PC-9 (cell line): ENCODE results near the gene INSR. TPM values are rescaled to one million over a fixed set of nuclear protein-coding genes. Genes with fewer than 3 reads are reported as not detected.

Source experiments
- BruUV-seq: library from RNA; stranded (reverse); fragments of 400-500 nt; replicated peaks from 2 replicates; lab custom pipeline; 2021; lab: Mats Ljungman, UMichigan
- CTCF ChIA-PET: fragments of 300-600 bp; sonication (Branson Sonifier 250); formaldehyde crosslinking; loops from one replicate; lab custom pipeline; 2022; ENCODE audit warnings: antibody characterized with exemption; lab: Charles Lee
- POLR2A ChIA-PET: fragments of 300-600 bp; sonication (Branson Sonifier 250); formaldehyde crosslinking; loops from one replicate; lab custom pipeline; 2022; ENCODE audit warnings: antibody characterized with exemption; ENCODE audit not compliant: unreplicated experiment; lab: Charles Lee
- DNase-seq, 2 experiments: peaks; one replicate each; pipeline versions ENCODE4 v3.0.0 to v3.0.0-alpha.2; 2015 to 2022; ENCODE audit warnings: mixed read lengths in 1 of 2
- H2AFZ ChIP-seq: fragments of 200-600 bp; sonication (generic); 2 replicates; pipeline ENCODE4 v1.8.1; 2017; ENCODE audit warnings: antibody characterized with exemption
- H3F3A ChIP-seq: fragments of 200-600 bp; sonication (generic); 2 replicates; pipeline ENCODE4 v1.8.1; 2017; ENCODE audit warnings: antibody characterized with exemption, mild to moderate bottlenecking, low read depth; ENCODE audit not compliant: insufficient read depth
- H3K27ac ChIP-seq: fragments of 200-600 bp; sonication (generic); 2 replicates; pipeline ENCODE4 v1.6.1; 2016; ENCODE audit warnings: mixed run types
- H3K27me3 ChIP-seq: fragments of 200-600 bp; sonication (generic); 2 replicates; pipeline ENCODE4 v1.6.1; 2016; ENCODE audit warnings: low read depth, mixed run types; ENCODE audit not compliant: insufficient read depth
- H3K36me3 ChIP-seq: fragments of 200-600 bp; sonication (generic); 2 replicates; pipeline ENCODE4 v1.6.1; 2016; ENCODE audit warnings: low read depth, mixed run types
- H3K4me1 ChIP-seq: fragments of 200-600 bp; sonication (generic); replicated peaks from 2 replicates; pipeline ENCODE4 v1.6.1; 2016; ENCODE audit warnings: mixed run types; ENCODE audit not compliant: insufficient read depth
- H3K4me2 ChIP-seq: fragments of 200-600 bp; sonication (generic); 2 replicates; pipeline ENCODE4 v1.6.1; 2017; ENCODE audit warnings: mixed run types
- H3K4me3 ChIP-seq: fragments of 200-600 bp; sonication (generic); 2 replicates; pipeline ENCODE4 v1.6.1; 2016; ENCODE audit warnings: mixed run types
- H3K79me2 ChIP-seq: fragments of 200-600 bp; sonication (generic); 2 replicates; pipeline ENCODE4 v1.6.1; 2017; ENCODE audit warnings: low read depth, mixed run types
- H3K9me2 ChIP-seq: fragments of 200-600 bp; sonication (generic); 2 replicates; pipeline ENCODE4 v1.8.1; 2017; ENCODE audit warnings: mild to moderate bottlenecking; ENCODE audit not compliant: insufficient read depth
- H3K9me3 ChIP-seq: fragments of 200-600 bp; sonication (generic); 2 replicates; pipeline ENCODE4 v1.8.1; 2016; ENCODE audit warnings: low read depth; ENCODE audit not compliant: insufficient read depth
- H4K20me1 ChIP-seq: fragments of 200-600 bp; sonication (generic); 2 replicates; pipeline ENCODE4 v1.8.1; 2017; ENCODE audit not compliant: insufficient read depth
- EZH2 ChIP-seq: fragments of 200-600 bp; sonication (generic); IDR thresholded peaks from 2 replicates; pipeline ENCODE4 v1.8.0; 2017; ENCODE audit warnings: antibody characterized with exemption, low read depth
- intact Hi-C: fragments of 100-400 bp; cut with micrococcal nuclease; formaldehyde crosslinking; loops from one replicate; pipeline ENCODE4 v1.10.0; 2022; ENCODE audit not compliant: unreplicated experiment
- total RNA-seq: library from RNA; stranded (reverse); gene quantifications from 2 replicates; pipeline ENCODE4 v1.2.3, GENCODE V29; 2021
- TF ChIP-seq, protein P1 (sequence below): fragments of 200-600 bp; sonication (generic); conservative IDR thresholded peaks from 2 replicates; pipeline ENCODE4 v1.6.1; 2017; ENCODE audit warnings: mixed run types, antibody characterized with exemption, mild to moderate bottlenecking, moderate library complexity

Gene INSR
- total RNA-seq, 1 experiment from 2014 or later, result 9.3 TPM

DNA sequence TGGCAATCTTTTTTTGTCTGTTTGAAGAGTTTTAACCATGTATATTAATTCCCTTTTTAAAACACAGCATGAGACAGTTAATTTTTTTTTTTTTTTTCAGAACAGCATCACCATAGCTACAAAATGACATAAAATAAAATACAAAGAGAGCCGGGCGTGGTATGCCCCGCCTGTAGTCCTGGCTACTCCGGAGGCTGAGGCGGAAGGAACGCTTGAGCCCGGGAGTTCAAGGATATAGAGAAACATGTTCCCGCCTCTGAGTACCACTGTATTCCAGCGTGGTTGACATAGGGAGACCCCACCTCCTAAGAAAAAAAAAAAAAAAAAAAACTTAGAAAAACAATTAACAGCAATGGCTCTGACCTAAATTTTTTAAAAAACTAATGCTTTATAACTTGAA, 10.0 kb upstream of the INSR start:
- no peaks in the 10 kb centered on the region for H3K79me2 ChIP-seq
- no peak overlapping the region for H3K27ac ChIP-seq
- CTCF ChIA-PET, result no interaction called here
- no peak overlapping the region for H3K4me2 ChIP-seq
- POLR2A ChIA-PET, result no interaction called here
- H4K20me1 ChIP-seq, result no peaks in the 10 kb centered on the region
- H2AFZ ChIP-seq, result no peak overlapping the region
- no peaks in the 10 kb centered on the region for H3K27me3 ChIP-seq
- H3F3A ChIP-seq, result no peaks in the 10 kb centered on the region
- DNase-seq, result no peak
- intact Hi-C loops, result no loop called here
- no peak for TF ChIP-seq EZH2
- TF ChIP-seq, protein P1, sequence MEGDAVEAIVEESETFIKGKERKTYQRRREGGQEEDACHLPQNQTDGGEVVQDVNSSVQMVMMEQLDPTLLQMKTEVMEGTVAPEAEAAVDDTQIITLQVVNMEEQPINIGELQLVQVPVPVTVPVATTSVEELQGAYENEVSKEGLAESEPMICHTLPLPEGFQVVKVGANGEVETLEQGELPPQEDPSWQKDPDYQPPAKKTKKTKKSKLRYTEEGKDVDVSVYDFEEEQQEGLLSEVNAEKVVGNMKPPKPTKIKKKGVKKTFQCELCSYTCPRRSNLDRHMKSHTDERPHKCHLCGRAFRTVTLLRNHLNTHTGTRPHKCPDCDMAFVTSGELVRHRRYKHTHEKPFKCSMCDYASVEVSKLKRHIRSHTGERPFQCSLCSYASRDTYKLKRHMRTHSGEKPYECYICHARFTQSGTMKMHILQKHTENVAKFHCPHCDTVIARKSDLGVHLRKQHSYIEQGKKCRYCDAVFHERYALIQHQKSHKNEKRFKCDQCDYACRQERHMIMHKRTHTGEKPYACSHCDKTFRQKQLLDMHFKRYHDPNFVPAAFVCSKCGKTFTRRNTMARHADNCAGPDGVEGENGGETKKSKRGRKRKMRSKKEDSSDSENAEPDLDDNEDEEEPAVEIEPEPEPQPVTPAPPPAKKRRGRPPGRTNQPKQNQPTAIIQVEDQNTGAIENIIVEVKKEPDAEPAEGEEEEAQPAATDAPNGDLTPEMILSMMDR, result no peak
- H3K4me3 ChIP-seq, result no peak overlapping the region
- no peaks in the 10 kb centered on the region for H3K36me3 ChIP-seq
- H3K4me1 ChIP-seq, result no peaks in the 10 kb centered on the region
- H3K9me2 ChIP-seq, result no peaks in the 10 kb centered on the region
- H3K9me3 ChIP-seq, result no peaks in the 10 kb centered on the region
- BruUV-seq, result no TSS peak

- Histone ChIP-seq H3K27me3 (no peaks in the 10 kb centered on the region), H4K20me1 (no peaks in the 10 kb centered on the region), H3K4me1 (no peaks in the 10 kb centered on the region), H3K36me3 (no peaks in the 10 kb centered on the region), H3K27ac (no peak overlapping the region), H2AFZ (no peak overlapping the region), H3K9me2 (no peaks in the 10 kb centered on the region), H3K4me2 (no peak overlapping the region), H3K9me3 (no peaks in the 10 kb centered on the region), H3F3A (no peaks in the 10 kb centered on the region), H3K4me3 (no peak overlapping the region), H3K79me2 (no peaks in the 10 kb centered on the region)
- POLR2A ChIA-PET, result interaction anchor here (0.5 kb wide), 1 partner anchor 704 kb away, joined by 3 read pairs; no protein-coding TSS in a partner anchor
- TF ChIP-seq, protein P1, result no peak
- TF ChIP-seq EZH2, result no peak
- intact Hi-C loops, result no loop called here
- CTCF ChIA-PET, result no interaction called here
- DNase-seq, result no peak
- no TSS peak for BruUV-seq
These were observed 9.3 kb upstream of the INSR start for GRCh38 chr19:7303470-7303869.

- Histone ChIP-seq H3K9me2 (no peaks in the 10 kb centered on the region), H3K27ac (no peak overlapping the region), H3K36me3 (no peaks in the 10 kb centered on the region), H3K27me3 (no peaks in the 10 kb centered on the region), H3F3A (no peaks in the 10 kb centered on the region), H3K4me1 (no peaks in the 10 kb centered on the region), H3K79me2 (no peaks in the 10 kb centered on the region), H3K4me3 (no peak overlapping the region), H2AFZ (no peak overlapping the region), H3K9me3 (no peaks in the 10 kb centered on the region), H4K20me1 (no peaks in the 10 kb centered on the region), H3K4me2 (no peak overlapping the region)
- intact Hi-C loops, result no loop called here
- no peak for TF ChIP-seq EZH2
- TF ChIP-seq, protein P1, result no peak
- DNase-seq, result no peak
- POLR2A ChIA-PET, result no interaction called here
- no TSS peak for BruUV-seq
- CTCF ChIA-PET, result interaction anchor here (0.7 kb wide), 1 partner anchor 304 kb away, joined by 8 read pairs; no protein-coding TSS in a partner anchor
These were observed 7.3 kb upstream of the INSR start for GRCh38 chr19:7301525-7301924.
